ENCODE measurements around the gene APBB1IP.
A peak's percentile ranks its signal among the peaks of the same experiment; 100 is the strongest.
"Not testable (repeated sequence)": the region's sequence is repeated elsewhere in the genome, so short reads cannot be mapped to it uniquely, and the experiment has no call there.

APBB1IP gene

GRCh38 chr10:26441491-26442214 is 3.5 kb downstream of the APBB1IP start:
- DNase-seq (ENCODE audit: low read depth), result no peak

- no peak for DNase-seq (ENCODE audit: low read depth)
Measured at GRCh38 chr10:26445411-26446031, 7.4 kb downstream of the APBB1IP start.

GRCh38 chr10:26446258-26446657 is 8.1 kb downstream of the APBB1IP start:
- DNase-seq (ENCODE audit: low read depth), result no peak

DNA sequence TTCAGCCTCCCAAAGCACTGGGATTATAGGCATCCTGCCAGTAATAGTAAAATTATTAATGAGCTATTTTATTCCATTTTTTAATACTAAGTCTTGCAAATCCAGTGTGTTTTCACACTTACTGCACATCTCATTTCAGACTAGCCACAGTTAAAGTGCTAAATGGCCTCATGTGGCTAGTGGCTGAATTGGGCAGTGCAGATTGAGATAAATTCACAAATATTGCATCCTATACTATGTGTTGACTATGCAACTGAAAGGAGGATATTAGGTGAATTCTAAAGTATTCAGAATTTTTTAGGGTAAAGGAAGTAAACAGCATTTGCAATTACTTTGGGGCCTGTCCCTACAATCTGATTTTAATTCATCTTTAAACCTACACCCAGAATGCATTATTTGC is 10.2 kb downstream of the APBB1IP start:
- DNase-seq (ENCODE audit: low read depth), result no peak

- DNase-seq (ENCODE audit: low read depth), result peak; percentile 53
Measured at GRCh38 chr10:26448706-26449435, 10.7 kb downstream of the APBB1IP start.

DNA sequence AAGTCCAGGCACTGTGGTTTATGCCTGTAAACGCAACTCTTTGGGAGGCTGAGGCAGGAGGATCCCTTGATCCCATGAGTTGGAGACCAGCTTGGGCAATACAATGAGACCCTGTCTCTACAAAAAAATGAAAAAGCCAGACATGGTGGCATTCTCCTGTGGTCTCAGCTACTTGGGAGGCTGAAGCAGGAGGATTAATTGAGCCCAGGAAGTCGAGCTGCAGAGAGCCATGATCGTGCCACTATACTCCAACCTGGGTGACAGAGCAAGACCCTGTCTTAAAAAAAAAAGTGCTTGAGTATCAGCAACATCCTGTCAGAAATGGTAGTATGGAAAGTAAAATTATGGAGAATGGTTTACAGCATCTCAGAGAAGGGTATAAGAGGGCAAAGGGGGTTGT is 11.6 kb downstream of the APBB1IP start:
- no peak for DNase-seq (ENCODE audit: low read depth)

DNA sequence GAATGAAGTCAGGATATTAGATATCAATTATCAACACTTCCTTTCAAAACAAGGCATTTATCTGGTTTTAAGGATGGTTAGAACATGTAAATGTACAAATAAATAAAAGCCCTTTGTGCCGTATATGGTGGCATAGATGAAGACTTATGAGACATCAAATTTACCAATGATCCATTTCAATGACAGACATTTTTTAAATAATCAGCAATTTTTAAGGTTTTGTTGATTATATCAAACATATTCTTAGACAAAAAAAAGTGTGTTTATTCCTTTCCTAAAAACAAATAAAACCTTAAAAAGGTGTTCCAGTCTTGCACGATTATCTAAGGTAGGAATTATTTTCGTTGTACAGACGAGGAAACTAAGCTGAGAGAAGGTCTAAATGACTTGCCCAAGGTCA is 13.8 kb downstream of the APBB1IP start:
- no peak for DNase-seq (ENCODE audit: low read depth)

GRCh38 chr10:26453850-26454249 is 15.7 kb downstream of the APBB1IP start:
- DNase-seq (ENCODE audit: low read depth), result no peak

GRCh38 chr10:26454891-26455290 is 16.8 kb downstream of the APBB1IP start:
- DNase-seq (ENCODE audit: low read depth), result no peak

DNA sequence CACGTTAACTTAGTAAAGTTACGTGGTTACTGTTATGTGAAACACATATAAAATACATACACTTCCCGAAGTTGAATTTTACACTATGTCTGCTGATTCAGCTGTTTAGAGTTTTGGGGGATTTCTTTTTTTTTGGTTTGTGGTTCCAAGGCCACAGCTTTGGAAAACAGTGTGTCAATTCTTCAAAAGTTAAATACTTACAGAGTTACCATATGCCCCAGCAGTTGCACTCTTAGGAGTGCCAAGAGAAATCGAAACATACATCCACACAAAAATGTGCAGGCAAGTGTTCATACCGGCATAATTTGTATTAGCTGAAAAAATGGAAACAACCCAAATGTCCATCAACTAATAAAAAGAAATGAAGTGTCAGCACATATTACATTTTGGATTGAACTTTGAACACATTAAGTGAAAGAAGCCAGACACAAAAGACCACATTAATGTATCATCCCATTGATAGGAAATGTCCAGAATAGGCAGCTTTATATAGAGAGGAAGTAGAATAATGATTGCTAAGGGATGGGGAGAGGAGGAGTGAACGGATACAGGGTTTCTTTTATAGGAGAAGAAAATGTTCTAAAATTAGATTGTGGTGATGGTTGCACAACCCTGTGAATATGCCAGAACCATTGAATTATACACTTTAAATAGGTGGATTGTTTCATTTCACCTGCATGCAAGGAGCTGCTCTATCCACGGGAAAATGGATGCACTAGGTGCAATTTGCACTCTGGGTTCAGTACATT is 17.6 kb downstream of the APBB1IP start:
- DNase-seq (ENCODE audit: low read depth), result no peak

- no peak for DNase-seq (ENCODE audit: low read depth)
Measured at GRCh38 chr10:26457088-26457487, 18.9 kb downstream of the APBB1IP start.

DNA sequence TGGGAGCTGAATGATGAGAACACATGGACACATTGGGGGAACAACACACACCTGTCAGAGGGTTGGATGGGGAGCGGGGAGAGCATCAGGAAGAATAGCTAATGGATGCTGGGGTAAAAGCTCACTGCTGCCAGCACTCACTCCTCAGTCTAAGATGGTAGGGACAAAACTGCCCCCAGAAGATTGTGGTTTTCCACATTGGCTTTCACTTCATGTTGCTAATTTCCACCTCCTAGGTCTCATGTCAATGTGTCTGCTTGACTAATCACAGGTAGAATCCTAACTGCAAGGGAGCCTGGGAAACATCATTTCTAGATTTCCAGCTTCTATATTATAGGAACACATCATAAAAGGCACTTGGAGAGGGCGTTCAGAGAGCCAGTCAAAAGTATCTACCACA is 22.6 kb downstream of the APBB1IP start:
- DNase-seq (ENCODE audit: low read depth), result no peak

GRCh38 chr10:26463986-26464385 is 25.8 kb downstream of the APBB1IP start:
- DNase-seq (ENCODE audit: low read depth), result no peak

DNA sequence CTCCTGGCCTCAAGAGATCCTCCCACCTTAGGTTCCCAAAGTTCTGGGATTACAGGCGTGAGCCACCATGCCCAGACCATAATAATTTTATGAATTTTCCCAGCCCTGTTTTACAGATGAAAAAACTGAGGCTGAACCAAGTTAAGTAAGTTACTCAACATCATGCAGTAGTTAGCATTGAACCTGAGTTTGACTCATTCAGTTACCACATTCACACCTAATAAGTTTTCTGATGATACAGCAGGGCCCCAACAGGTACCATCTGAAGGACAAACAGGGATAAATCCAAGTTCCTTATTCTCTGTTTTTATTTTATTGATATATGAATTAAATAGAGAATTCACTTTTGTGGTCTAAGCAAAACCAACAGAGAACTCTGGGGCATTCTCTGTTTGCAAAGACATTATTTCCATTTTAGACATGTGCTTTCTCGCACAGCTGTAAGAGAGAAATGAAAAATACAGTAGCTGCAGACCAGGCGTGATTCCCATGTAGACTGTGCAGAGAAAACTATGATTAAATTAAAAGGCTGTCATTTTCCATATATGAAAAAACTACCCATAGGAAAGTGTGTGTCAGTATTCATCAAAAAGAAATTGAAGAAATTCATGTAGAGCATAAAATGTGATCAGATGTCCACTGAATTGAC is 26.6 kb downstream of the APBB1IP start:
- DNase-seq (ENCODE audit: low read depth), result no peak

DNA sequence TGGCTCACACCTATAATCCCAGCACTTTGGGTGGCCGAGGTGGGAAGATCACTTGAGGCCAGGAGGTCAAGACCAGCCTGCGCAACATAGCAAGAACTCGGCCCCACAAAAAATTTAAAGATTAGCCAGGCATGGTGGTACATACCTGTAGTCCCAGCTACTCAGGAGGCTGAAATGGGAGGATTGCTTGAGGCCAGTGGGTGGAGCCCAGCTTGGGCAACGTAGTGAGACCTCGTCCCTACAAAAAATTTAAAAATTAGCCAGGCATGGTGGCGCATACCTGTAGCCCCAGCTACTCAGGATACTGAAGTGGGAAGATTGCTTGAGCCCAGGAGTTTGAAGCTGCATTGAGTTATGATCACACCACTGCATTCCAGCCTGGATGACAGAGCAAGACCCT is 28.4 kb downstream of the APBB1IP start:
- DNase-seq (ENCODE audit: low read depth), result not testable (repeated sequence)

GRCh38 chr10:26467639-26468038 is 29.5 kb downstream of the APBB1IP start:
- DNase-seq (ENCODE audit: low read depth), result no peak

DNA sequence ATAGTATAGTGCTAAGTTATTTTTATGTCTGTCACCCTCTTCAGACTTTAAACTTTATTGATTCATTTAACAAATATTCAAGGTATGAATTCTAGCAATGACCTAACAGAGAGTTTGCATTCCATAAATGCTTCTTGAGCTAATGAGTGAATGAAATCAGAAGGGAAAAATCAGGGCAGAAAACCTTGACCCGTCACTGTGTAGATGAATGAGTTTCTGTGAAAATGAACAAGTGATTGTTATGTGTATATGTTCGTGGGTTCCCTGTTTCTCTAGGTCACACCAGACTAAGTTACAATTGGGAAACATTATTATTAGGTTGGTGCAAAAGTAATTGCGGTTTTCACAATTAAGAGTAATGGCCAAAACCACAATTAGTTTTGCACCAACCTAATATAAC is 30.1 kb downstream of the APBB1IP start:
- DNase-seq (ENCODE audit: low read depth), result no peak

GRCh38 chr10:26468700-26469099 is 30.6 kb downstream of the APBB1IP start:
- DNase-seq (ENCODE audit: low read depth), result peak; percentile 34

- no peak for DNase-seq (ENCODE audit: low read depth)
Measured at GRCh38 chr10:26472492-26472778, 34.3 kb downstream of the APBB1IP start.

GRCh38 chr10:26474026-26474425 is 35.9 kb downstream of the APBB1IP start:
- DNase-seq (ENCODE audit: low read depth), result no peak

- not testable (repeated sequence) for DNase-seq (ENCODE audit: low read depth)
Measured at GRCh38 chr10:26474845-26475244, 36.7 kb downstream of the APBB1IP start.

DNA sequence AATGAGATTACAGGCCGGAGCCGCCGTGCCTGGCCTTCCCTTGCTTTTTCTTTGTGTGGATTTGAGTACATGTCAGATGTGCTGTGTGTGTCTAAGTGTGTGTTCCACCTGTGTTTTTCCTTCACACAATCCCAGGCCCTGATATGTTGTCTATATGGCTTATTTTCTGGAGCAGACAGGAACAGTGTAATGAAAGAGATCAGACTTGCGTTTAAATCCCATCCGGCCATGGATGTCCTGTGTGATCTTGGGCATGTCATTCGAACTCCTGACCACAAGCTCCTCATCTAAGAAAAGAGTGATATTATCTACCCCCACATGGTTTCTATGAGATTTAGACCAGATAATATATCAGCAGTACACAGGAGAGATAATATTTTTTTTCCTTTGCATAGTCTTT is 37.2 kb downstream of the APBB1IP start:
- no peak for DNase-seq (ENCODE audit: low read depth)

Measured in activated T-cell treated with anti-CD3 and anti-CD28 coated beads for 1 hour (primary cell).